ENCODE measurements around the gene MRPL4.
A peak's percentile ranks its signal among the peaks of the same experiment; 100 is the strongest.

MRPL4 gene

GRCh38 chr19:10251792-10252694 lies at the start of gene MRPL4:
Gene MRPL4 (plus strand): TSS chr19:10252214. CDS start chr19:10252254, 40 bp downstream.
- peak; percentile 98 for DNase-seq

- DNase-seq: no peak
Observed at GRCh38 chr19:10203686-10204085, 48.3 kb upstream of the MRPL4 start.

GRCh38 chr19:10205636-10206035 lies 46.4 kb upstream of the MRPL4 start:
- no peak for DNase-seq

- DNase-seq: no peak
Observed at GRCh38 chr19:10206226-10206885, 45.7 kb upstream of the MRPL4 start.

GRCh38 chr19:10207026-10207425 lies 45.0 kb upstream of the MRPL4 start:
- DNase-seq: no peak

GRCh38 chr19:10209315-10209714 lies 42.7 kb upstream of the MRPL4 start:
- DNase-seq: no peak

- no peak for DNase-seq
Observed at GRCh38 chr19:10211061-10211460, 41.0 kb upstream of the MRPL4 start.

- no peak for DNase-seq
Observed at GRCh38 chr19:10211691-10212090, 40.3 kb upstream of the MRPL4 start.

- no peak for DNase-seq
Observed at GRCh38 chr19:10214784-10215183, 37.2 kb upstream of the MRPL4 start.

GRCh38 chr19:10217085-10217484 lies 34.9 kb upstream of the MRPL4 start:
- no peak for DNase-seq

GRCh38 chr19:10219678-10220077 lies 32.3 kb upstream of the MRPL4 start:
- peak; percentile 38 to 67 for DNase-seq

GRCh38 chr19:10220695-10221094 lies 31.3 kb upstream of the MRPL4 start:
- DNase-seq: no peak

- no peak for DNase-seq
Observed at GRCh38 chr19:10222201-10222890, 29.7 kb upstream of the MRPL4 start.

GRCh38 chr19:10223488-10224213 lies 28.4 kb upstream of the MRPL4 start:
- no peak for DNase-seq

- DNase-seq: no peak
Observed at GRCh38 chr19:10224337-10224736, 27.7 kb upstream of the MRPL4 start.

GRCh38 chr19:10226021-10226375 lies 26.0 kb upstream of the MRPL4 start:
- DNase-seq: no peak

- no peak for DNase-seq
Observed at GRCh38 chr19:10226376-10227025, 25.5 kb upstream of the MRPL4 start.

- DNase-seq: no peak
Observed at GRCh38 chr19:10227026-10227971, 24.7 kb upstream of the MRPL4 start.

- no peak for DNase-seq
Observed at GRCh38 chr19:10228393-10228792, 23.6 kb upstream of the MRPL4 start.

- peak; percentile 58 to 70 for DNase-seq
Observed at GRCh38 chr19:10228920-10229319, 23.1 kb upstream of the MRPL4 start.

- DNase-seq: peak; percentile 75 to 80
Observed at GRCh38 chr19:10230173-10230860, 21.7 kb upstream of the MRPL4 start.

Data from CD4-positive, alpha-beta T cell treated with Interleukin-4 for 1 hour (primary cell).